ENCODE results near the gene FNIP2. TPM values are rescaled to one million over a fixed set of nuclear protein-coding genes. Genes with fewer than 3 reads are reported as not detected.
A peak's percentile ranks its signal among the peaks of the same experiment; 100 is the strongest.
"Not testable (repeated sequence)": the region's sequence is repeated elsewhere in the genome, so short reads cannot be mapped to it uniquely, and the experiment has no call there.

The FNIP2 gene
- total and polyA plus RNA-seq, 3 experiments from 2014 or later, result 5.1 to 13.3 (median 11.7) TPM

DNA sequence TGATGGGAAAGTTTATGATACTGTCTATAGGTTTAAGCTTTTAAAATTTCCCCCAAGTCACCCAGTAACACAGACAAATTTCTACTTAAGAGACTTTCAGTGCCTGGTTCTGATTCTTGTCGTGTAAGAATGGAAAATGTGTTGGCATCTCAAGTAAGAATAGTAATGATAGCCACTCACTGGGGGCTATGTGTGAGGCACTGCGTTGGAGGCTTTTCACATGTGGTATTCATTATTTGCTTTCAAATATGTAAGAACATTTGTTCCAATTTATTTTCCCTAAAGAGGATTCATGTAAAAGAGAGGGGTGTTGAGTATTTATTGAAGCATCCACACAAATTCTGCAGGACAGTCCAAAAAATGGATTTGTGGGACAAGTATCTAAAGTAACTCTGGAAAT lies 143.6 kb downstream of the FNIP2 start:
- Histone ChIP-seq H3K4me3 (ENCODE audit: low read length) (no peak overlapping the region), H3K27ac (ENCODE audit: low read depth, low read length) (no peak overlapping the region), H3K9me3 (ENCODE audit: low read length) (no peaks in the 10 kb centered on the region), H3K4me1 (ENCODE audit: insufficient read depth, low read length) (no peaks in the 10 kb centered on the region), H3K27me3 (ENCODE audit: insufficient read depth, low read length, poor library complexity, severe bottlenecking) (no peaks in the 10 kb centered on the region), H3K36me3 (ENCODE audit: insufficient read depth, low read length) (no peaks in the 10 kb centered on the region)
- Mint-ChIP-seq H3K4me3 (no peak overlapping the region), H3K4me1 (no peaks in the 10 kb centered on the region), H3K27me3 (peaks cover 1 to 4% of the 10 kb centered on the region in 2 donors), H3K36me3 (peaks cover 0 to 5% (median 1%) of the 10 kb centered on the region in 3 donors), H3K9me3 (no peaks in the 10 kb centered on the region), H3K27ac (no peak overlapping the region)
- DNase-seq, result no peak
- POLR2A ChIA-PET, result no interaction called here
- CTCF ChIA-PET, result no interaction called here

DNA sequence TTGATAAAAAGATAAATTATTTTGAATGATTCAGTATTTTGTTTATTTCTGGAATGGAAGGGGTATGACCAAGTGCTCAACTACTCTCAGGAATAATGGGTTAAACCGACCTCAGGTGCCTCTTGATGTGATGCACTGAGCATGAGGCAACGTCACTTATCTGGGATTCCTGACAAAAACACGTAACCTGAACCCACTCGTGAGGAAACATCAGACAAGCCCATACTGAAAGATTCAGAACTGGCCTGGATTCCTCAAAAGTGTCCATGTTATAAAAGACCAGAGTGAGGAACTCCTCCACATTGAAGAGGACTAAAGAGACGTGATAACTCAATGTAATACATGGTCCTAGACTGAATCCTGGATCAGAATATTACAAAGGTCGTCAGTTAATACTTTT lies 144.0 kb downstream of the FNIP2 start:
- Mint-ChIP-seq H3K9me3 (no peaks in the 10 kb centered on the region), H3K4me3 (no peak overlapping the region), H3K27ac (no peak overlapping the region), H3K27me3 (peaks cover 1 to 4% of the 10 kb centered on the region in 2 donors), H3K4me1 (no peaks in the 10 kb centered on the region), H3K36me3 (peaks cover 0 to 5% (median 1%) of the 10 kb centered on the region in 3 donors)
- no peak for DNase-seq
- no peak overlapping the region for H3K27ac ChIP-seq (ENCODE audit: low read depth, low read length)
- no peaks in the 10 kb centered on the region for H3K27me3 ChIP-seq (ENCODE audit: insufficient read depth, low read length, poor library complexity, severe bottlenecking)
- H3K4me3 ChIP-seq (ENCODE audit: low read length), result no peak overlapping the region
- H3K4me1 ChIP-seq (ENCODE audit: insufficient read depth, low read length), result no peaks in the 10 kb centered on the region
- ChIA-PET POLR2A (no interaction called here), CTCF (no interaction called here)
- H3K9me3 ChIP-seq (ENCODE audit: low read length), result no peaks in the 10 kb centered on the region
- H3K36me3 ChIP-seq (ENCODE audit: insufficient read depth, low read length), result no peaks in the 10 kb centered on the region

GRCh38 chr4:158913766-158914165 lies 144.9 kb downstream of the FNIP2 start:
- Mint-ChIP-seq H3K9me3 (no peaks in the 10 kb centered on the region), H3K36me3 (peaks cover 0 to 5% (median 1%) of the 10 kb centered on the region in 3 donors), H3K4me1 (no peaks in the 10 kb centered on the region), H3K27ac (no peak overlapping the region), H3K27me3 (peaks cover 1 to 4% of the 10 kb centered on the region in 2 donors), H3K4me3 (no peak overlapping the region)
- H3K4me3 ChIP-seq (ENCODE audit: low read length), result no peak overlapping the region
- no peaks in the 10 kb centered on the region for H3K36me3 ChIP-seq (ENCODE audit: insufficient read depth, low read length)
- POLR2A ChIA-PET, result no interaction called here
- DNase-seq, result no peak
- no peaks in the 10 kb centered on the region for H3K9me3 ChIP-seq (ENCODE audit: low read length)
- H3K4me1 ChIP-seq (ENCODE audit: insufficient read depth, low read length), result no peaks in the 10 kb centered on the region
- CTCF ChIA-PET, result interaction anchor here (1.3 kb wide), 1 partner anchor 11 kb away, joined by 3 read pairs; no protein-coding TSS in a partner anchor
- H3K27me3 ChIP-seq (ENCODE audit: insufficient read depth, low read length, poor library complexity, severe bottlenecking), result no peaks in the 10 kb centered on the region
- no peak overlapping the region for H3K27ac ChIP-seq (ENCODE audit: low read depth, low read length)

DNA sequence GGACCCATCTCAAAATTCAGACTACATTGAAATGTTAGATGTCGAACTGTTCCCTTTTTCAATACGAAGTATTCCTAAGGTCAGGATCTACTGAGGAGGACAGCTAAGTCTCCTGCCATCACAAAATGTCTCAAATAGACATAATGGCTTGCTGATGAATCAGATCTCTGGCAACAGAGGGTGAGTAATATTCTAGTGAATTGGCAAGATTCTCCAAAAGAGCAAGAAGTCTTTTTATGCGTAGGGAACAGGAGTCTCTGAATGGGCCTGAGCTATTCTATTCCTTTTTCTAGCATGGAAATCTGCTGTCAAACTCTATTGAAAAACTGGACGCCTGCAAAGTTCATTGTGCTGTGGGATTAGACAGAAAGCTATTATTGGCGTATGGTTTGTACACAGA lies 145.4 kb downstream of the FNIP2 start:
- Mint-ChIP-seq H3K4me3 (no peak overlapping the region), H3K36me3 (peaks cover 0 to 5% (median 1%) of the 10 kb centered on the region in 3 donors), H3K27me3 (peaks cover 1 to 4% of the 10 kb centered on the region in 2 donors), H3K27ac (no peak overlapping the region), H3K4me1 (no peaks in the 10 kb centered on the region), H3K9me3 (no peaks in the 10 kb centered on the region)
- no peaks in the 10 kb centered on the region for H3K27me3 ChIP-seq (ENCODE audit: insufficient read depth, low read length, poor library complexity, severe bottlenecking)
- POLR2A ChIA-PET, result no interaction called here
- H3K4me1 ChIP-seq (ENCODE audit: insufficient read depth, low read length), result no peaks in the 10 kb centered on the region
- H3K9me3 ChIP-seq (ENCODE audit: low read length), result no peaks in the 10 kb centered on the region
- H3K4me3 ChIP-seq (ENCODE audit: low read length), result no peak overlapping the region
- no peak overlapping the region for H3K27ac ChIP-seq (ENCODE audit: low read depth, low read length)
- DNase-seq, result no peak
- H3K36me3 ChIP-seq (ENCODE audit: insufficient read depth, low read length), result no peaks in the 10 kb centered on the region
- CTCF ChIA-PET, result interaction anchor here (1.3 kb wide), 1 partner anchor 12 kb away, joined by 3 read pairs; no protein-coding TSS in a partner anchor

GRCh38 chr4:158915683-158916241 lies 146.9 kb downstream of the FNIP2 start:
- no peaks in the 10 kb centered on the region for H3K4me1 Mint-ChIP-seq
- H3K27me3 Mint-ChIP-seq, result peaks cover 0 to 4% of the 10 kb centered on the region in 2 donors
- no peak overlapping the region for H3K27ac Mint-ChIP-seq
- Histone ChIP-seq H3K27ac (ENCODE audit: low read depth, low read length) (no peak overlapping the region), H3K4me3 (ENCODE audit: low read length) (no peak overlapping the region), H3K9me3 (ENCODE audit: low read length) (no peaks in the 10 kb centered on the region), H3K27me3 (ENCODE audit: insufficient read depth, low read length, poor library complexity, severe bottlenecking) (no peaks in the 10 kb centered on the region), H3K4me1 (ENCODE audit: insufficient read depth, low read length) (no peaks in the 10 kb centered on the region), H3K36me3 (ENCODE audit: insufficient read depth, low read length) (no peaks in the 10 kb centered on the region)
- CTCF ChIA-PET, result interaction anchor here (1.8 kb wide), 1 partner anchor 18 kb away, joined by 5 read pairs; no protein-coding TSS in a partner anchor
- H3K36me3 Mint-ChIP-seq, result peaks cover 0 to 1% (median 1%) of the 10 kb centered on the region in 3 donors
- no peak overlapping the region for H3K4me3 Mint-ChIP-seq
- peaks cover 4 to 9% (median 7%) of the 10 kb centered on the region in 5 donors for H3K9me3 Mint-ChIP-seq
- POLR2A ChIA-PET, result no interaction called here
- no peak for DNase-seq

DNA sequence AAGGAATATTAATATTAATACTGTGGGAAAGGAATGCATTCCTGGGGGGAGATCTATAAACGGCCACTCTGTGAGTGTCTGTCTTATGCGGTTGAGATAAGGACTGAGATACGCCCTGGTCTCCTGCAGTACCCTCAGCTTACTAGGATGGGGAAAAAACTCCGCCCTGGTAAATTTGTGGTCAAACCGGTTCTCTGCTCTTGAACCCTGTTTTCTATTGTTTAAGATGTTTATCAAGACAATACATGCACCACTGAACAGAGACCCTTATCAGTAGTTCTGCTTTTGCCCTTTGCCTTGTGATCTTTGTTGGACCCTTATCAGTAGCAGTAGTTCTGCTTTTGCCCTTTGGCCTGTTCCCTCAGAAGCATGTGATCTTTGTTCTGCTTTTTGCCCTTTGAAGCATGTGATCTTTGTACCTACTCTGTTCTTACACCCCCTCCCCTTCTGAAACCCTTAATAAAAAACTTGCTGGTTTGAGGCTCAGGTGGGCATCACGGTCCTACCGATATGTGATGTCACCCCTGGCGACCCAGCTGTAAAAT lies 151.7 kb downstream of the FNIP2 start:
- H3K36me3 Mint-ChIP-seq; CTCF ChIA-PET; H3K4me1 ChIP-seq (ENCODE audit: insufficient read depth, low read length); H3K36me3 ChIP-seq (ENCODE audit: insufficient read depth, low read length); H3K27me3 ChIP-seq (ENCODE audit: insufficient read depth, low read length, poor library complexity, severe bottlenecking); H3K27ac ChIP-seq (ENCODE audit: low read depth, low read length); H3K4me3 Mint-ChIP-seq; DNase-seq; H3K27ac Mint-ChIP-seq; POLR2A ChIA-PET; H3K9me3 ChIP-seq (ENCODE audit: low read length); H3K27me3 Mint-ChIP-seq; H3K4me3 ChIP-seq (ENCODE audit: low read length); H3K4me1 Mint-ChIP-seq: not testable (repeated sequence)
- H3K9me3 Mint-ChIP-seq, result peaks cover 11 to 19% (median 18%) of the 10 kb centered on the region in 5 donors

DNA sequence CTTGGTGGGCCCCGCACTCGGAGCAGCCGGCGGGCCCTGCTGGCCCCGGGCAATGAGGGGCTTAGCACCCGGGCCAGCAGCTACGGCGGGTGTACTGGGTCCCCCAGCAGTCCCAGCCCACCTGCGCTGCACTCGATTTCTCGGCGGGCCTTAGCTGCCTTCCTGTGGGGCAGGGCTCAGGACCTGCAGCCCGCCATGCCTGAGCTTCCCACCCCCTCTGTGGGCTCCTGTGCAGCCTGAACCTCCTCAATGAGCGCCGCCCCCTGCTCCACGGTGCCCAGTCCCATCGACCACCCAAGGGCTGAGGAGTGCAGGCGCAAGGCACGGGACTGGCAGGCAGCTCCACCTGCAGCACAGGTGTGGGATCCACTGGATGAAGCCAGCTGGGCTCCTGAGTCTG lies 158.9 kb downstream of the FNIP2 start:
- H3K36me3 Mint-ChIP-seq; H3K4me3 Mint-ChIP-seq; H3K9me3 Mint-ChIP-seq; H3K4me3 ChIP-seq (ENCODE audit: low read length); H3K4me1 ChIP-seq (ENCODE audit: insufficient read depth, low read length); H3K27ac ChIP-seq (ENCODE audit: low read depth, low read length); H3K36me3 ChIP-seq (ENCODE audit: insufficient read depth, low read length); H3K27ac Mint-ChIP-seq; H3K9me3 ChIP-seq (ENCODE audit: low read length); DNase-seq; POLR2A ChIA-PET; CTCF ChIA-PET; H3K27me3 Mint-ChIP-seq; H3K27me3 ChIP-seq (ENCODE audit: insufficient read depth, low read length, poor library complexity, severe bottlenecking): not testable (repeated sequence)
- peaks cover 18 to 22% (median 19%) of the 10 kb centered on the region in 3 donors for H3K4me1 Mint-ChIP-seq

- Mint-ChIP-seq H3K9me3 (no peaks in the 10 kb centered on the region), H3K4me3 (peak overlapping the region; percentile 75 to 90 (median 78)), H3K27ac (peak overlapping the region; percentile 24 to 95 (median 83)), H3K36me3 (peaks cover 0 to 3% (median 0%) of the 10 kb centered on the region in 3 donors), H3K27me3 (peaks cover 0 to 2% of the 10 kb centered on the region in 2 donors), H3K4me1 (peaks cover 18 to 22% (median 19%) of the 10 kb centered on the region in 3 donors)
- H3K4me1 ChIP-seq (ENCODE audit: insufficient read depth, low read length), result peaks cover 8% of the 10 kb centered on the region
- no peaks in the 10 kb centered on the region for H3K27me3 ChIP-seq (ENCODE audit: insufficient read depth, low read length, poor library complexity, severe bottlenecking)
- ChIA-PET POLR2A (interaction anchor here (0.6 kb wide), 1 partner anchor 10 kb away, joined by 3 read pairs; no protein-coding TSS in a partner anchor), CTCF (no interaction called here)
- no peaks in the 10 kb centered on the region for H3K36me3 ChIP-seq (ENCODE audit: insufficient read depth, low read length)
- H3K9me3 ChIP-seq (ENCODE audit: low read length), result no peaks in the 10 kb centered on the region
- DNase-seq, result peak in 1 of 5 donors; percentile 4
- peak overlapping the region; percentile 29 for H3K27ac ChIP-seq (ENCODE audit: low read depth, low read length)
- peak overlapping the region; percentile 47 for H3K4me3 ChIP-seq (ENCODE audit: low read length)
Observed at GRCh38 chr4:158929939-158930638, 161.3 kb downstream of the FNIP2 start.

Measured in CD8-positive, alpha-beta memory T cell (primary cell).